PFSK-1 (cell line): ENCODE data around the gene MED17.

Source experiments
- POLR2AphosphoS5 ChIP-seq: IDR thresholded peaks from 2 replicates; pipeline ENCODE4 v1.6.1; 2012; ENCODE audit warnings: low read depth, mild to moderate bottlenecking, control low read depth, low read length, moderate library complexity
- TAF1 ChIP-seq: IDR thresholded peaks from 2 replicates; pipeline ENCODE4 v1.6.1; 2012; ENCODE audit warnings: low read length, control low read depth, borderline replicate concordance; ENCODE audit not compliant: insufficient read depth

- no peak for TF ChIP-seq TAF1
- TF ChIP-seq POLR2AphosphoS5, result no peak
These were observed 27.3 kb upstream of the MED17 start for GRCh38 chr11:93756748-93757147.
